ENCODE results near the gene DAPK1. TPM values are rescaled to one million over a fixed set of nuclear protein-coding genes. Genes with fewer than 3 reads are reported as not detected.

DAPK1 gene
- polyA plus RNA-seq (2011; rRNA removed): 67.2 and 68.5 TPM in 2 replicates
- polyA plus RNA-seq (2012; cell fraction: cytosol; rRNA removed): 26.3 and 30.4 TPM in 2 replicates
- polyA plus RNA-seq (2012; cell fraction: nucleus; rRNA removed): 53.4 and 54.0 TPM in 2 replicates
- polyA plus RNA-seq (2017; fragmentation: RNase III; extraction: RNeasy Plus Mini Kit Qiagen cat#74134 plus additional on column Dnase treatment): 46.1 to 57.0 TPM (median 55.2 TPM) in 3 replicates
- 145 and 155 TPM in 2 replicates for polyA minus RNA-seq (2011; rRNA and poly(A)+ RNA removed)

DNA sequence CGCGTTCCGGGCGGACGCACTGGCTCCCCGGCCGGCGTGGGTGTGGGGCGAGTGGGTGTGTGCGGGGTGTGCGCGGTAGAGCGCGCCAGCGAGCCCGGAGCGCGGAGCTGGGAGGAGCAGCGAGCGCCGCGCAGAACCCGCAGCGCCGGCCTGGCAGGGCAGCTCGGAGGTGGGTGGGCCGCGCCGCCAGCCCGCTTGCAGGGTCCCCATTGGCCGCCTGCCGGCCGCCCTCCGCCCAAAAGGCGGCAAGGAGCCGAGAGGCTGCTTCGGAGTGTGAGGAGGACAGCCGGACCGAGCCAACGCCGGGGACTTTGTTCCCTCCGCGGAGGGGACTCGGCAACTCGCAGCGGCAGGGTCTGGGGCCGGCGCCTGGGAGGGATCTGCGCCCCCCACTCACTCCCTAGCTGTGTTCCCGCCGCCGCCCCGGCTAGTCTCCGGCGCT lies at the start of gene DAPK1:
TSS of gene DAPK1 (plus strand) at position 264 of the 442 bp plus-strand sequence. CDS start 1,211 bp downstream, outside the sequence.
- WGBS (ENCODE audit: missing lambda C conversion rate): 5% methylated on average over 12 of the region's 55 CpGs
- Histone ChIP-seq H3K4me1 (peaks cover 44% of the 10 kb centered on the region), H3K4me3 (peak within 1 kb of the TSS; percentile 88), H3K27ac (peak within 1 kb of the TSS; percentile 94 to 98), H3K4me2 (peak within 1 kb of the TSS; percentile 79), H3K9me3 (no peaks in the 10 kb centered on the region)
- no peak for TF ChIP-seq MAFK (IDR thresholded peaks at IDR 0.05; ENCODE audit: partially characterized antibody)
- no peak for TF ChIP-seq FOXS1 (CRISPR knock-in tag; IDR thresholded peaks at IDR 0.05)
- no peak for TF ChIP-seq BHLHE40 (IDR thresholded peaks at IDR 0.05; ENCODE audit: low read depth, low read length)
- no peak for TF ChIP-seq ESRRA (IDR thresholded peaks at IDR 0.05; ENCODE audit: borderline replicate concordance, low read length)
- TF ChIP-seq JUN (IDR thresholded peaks at IDR 0.05): peak in 1 of 2 experiments; percentile 40; a peak in 1 of 5 replicates
- TF ChIP-seq FOSL2 (IDR thresholded peaks at IDR 0.05): no peak
- no peak for TF ChIP-seq FOSL2 (CRISPR knock-in tag; IDR thresholded peaks at IDR 0.05)
- no peak for TF ChIP-seq EHF (CRISPR knock-in tag; IDR thresholded peaks at IDR 0.05)
- peak; percentile 37 for TF ChIP-seq POLR2A (IDR thresholded peaks at IDR 0.05; ENCODE audit: low read length)
- TF ChIP-seq, protein P1, sequence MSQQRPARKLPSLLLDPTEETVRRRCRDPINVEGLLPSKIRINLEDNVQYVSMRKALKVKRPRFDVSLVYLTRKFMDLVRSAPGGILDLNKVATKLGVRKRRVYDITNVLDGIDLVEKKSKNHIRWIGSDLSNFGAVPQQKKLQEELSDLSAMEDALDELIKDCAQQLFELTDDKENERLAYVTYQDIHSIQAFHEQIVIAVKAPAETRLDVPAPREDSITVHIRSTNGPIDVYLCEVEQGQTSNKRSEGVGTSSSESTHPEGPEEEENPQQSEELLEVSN (IDR thresholded peaks at IDR 0.05; ENCODE audit: borderline replicate concordance, low read depth): peak; percentile 80; the same call in 1 of the 2 replicates
- TF ChIP-seq MAZ (IDR thresholded peaks at IDR 0.05; ENCODE audit: borderline replicate concordance, low read depth, low read length): no peak
- TF ChIP-seq RAD21 (conservative IDR thresholded peaks at IDR 0.05 in 1 of 2, IDR thresholded peaks at IDR 0.05 in 1 of 2): peak; percentile 30 to 53; a peak in 4 of 5 replicates
- TF ChIP-seq, protein P2, sequence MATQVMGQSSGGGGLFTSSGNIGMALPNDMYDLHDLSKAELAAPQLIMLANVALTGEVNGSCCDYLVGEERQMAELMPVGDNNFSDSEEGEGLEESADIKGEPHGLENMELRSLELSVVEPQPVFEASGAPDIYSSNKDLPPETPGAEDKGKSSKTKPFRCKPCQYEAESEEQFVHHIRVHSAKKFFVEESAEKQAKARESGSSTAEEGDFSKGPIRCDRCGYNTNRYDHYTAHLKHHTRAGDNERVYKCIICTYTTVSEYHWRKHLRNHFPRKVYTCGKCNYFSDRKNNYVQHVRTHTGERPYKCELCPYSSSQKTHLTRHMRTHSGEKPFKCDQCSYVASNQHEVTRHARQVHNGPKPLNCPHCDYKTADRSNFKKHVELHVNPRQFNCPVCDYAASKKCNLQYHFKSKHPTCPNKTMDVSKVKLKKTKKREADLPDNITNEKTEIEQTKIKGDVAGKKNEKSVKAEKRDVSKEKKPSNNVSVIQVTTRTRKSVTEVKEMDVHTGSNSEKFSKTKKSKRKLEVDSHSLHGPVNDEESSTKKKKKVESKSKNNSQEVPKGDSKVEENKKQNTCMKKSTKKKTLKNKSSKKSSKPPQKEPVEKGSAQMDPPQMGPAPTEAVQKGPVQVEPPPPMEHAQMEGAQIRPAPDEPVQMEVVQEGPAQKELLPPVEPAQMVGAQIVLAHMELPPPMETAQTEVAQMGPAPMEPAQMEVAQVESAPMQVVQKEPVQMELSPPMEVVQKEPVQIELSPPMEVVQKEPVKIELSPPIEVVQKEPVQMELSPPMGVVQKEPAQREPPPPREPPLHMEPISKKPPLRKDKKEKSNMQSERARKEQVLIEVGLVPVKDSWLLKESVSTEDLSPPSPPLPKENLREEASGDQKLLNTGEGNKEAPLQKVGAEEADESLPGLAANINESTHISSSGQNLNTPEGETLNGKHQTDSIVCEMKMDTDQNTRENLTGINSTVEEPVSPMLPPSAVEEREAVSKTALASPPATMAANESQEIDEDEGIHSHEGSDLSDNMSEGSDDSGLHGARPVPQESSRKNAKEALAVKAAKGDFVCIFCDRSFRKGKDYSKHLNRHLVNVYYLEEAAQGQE (IDR thresholded peaks at IDR 0.05): no peak
- TF ChIP-seq, protein P3, sequence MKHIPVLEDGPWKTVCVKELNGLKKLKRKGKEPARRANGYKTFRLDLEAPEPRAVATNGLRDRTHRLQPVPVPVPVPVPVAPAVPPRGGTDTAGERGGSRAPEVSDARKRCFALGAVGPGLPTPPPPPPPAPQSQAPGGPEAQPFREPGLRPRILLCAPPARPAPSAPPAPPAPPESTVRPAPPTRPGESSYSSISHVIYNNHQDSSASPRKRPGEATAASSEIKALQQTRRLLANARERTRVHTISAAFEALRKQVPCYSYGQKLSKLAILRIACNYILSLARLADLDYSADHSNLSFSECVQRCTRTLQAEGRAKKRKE (CRISPR knock-in tag; IDR thresholded peaks at IDR 0.05; ENCODE audit: low read depth): no peak
- no peak for TF ChIP-seq HEYL (CRISPR knock-in tag; IDR thresholded peaks at IDR 0.05)
- TF ChIP-seq, protein P4, sequence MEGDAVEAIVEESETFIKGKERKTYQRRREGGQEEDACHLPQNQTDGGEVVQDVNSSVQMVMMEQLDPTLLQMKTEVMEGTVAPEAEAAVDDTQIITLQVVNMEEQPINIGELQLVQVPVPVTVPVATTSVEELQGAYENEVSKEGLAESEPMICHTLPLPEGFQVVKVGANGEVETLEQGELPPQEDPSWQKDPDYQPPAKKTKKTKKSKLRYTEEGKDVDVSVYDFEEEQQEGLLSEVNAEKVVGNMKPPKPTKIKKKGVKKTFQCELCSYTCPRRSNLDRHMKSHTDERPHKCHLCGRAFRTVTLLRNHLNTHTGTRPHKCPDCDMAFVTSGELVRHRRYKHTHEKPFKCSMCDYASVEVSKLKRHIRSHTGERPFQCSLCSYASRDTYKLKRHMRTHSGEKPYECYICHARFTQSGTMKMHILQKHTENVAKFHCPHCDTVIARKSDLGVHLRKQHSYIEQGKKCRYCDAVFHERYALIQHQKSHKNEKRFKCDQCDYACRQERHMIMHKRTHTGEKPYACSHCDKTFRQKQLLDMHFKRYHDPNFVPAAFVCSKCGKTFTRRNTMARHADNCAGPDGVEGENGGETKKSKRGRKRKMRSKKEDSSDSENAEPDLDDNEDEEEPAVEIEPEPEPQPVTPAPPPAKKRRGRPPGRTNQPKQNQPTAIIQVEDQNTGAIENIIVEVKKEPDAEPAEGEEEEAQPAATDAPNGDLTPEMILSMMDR (IDR thresholded peaks at IDR 0.05): peak; percentile 29; the same call in 2 of the 3 replicates
- TF ChIP-seq, protein P5, sequence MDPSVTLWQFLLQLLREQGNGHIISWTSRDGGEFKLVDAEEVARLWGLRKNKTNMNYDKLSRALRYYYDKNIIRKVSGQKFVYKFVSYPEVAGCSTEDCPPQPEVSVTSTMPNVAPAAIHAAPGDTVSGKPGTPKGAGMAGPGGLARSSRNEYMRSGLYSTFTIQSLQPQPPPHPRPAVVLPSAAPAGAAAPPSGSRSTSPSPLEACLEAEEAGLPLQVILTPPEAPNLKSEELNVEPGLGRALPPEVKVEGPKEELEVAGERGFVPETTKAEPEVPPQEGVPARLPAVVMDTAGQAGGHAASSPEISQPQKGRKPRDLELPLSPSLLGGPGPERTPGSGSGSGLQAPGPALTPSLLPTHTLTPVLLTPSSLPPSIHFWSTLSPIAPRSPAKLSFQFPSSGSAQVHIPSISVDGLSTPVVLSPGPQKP (IDR thresholded peaks at IDR 0.05; ENCODE audit: low read depth, low read length): no peak
- TF ChIP-seq ZSCAN20 (CRISPR knock-in tag; IDR thresholded peaks at IDR 0.05): no peak
- TF ChIP-seq JUNB (IDR thresholded peaks at IDR 0.05): no peak
- TF ChIP-seq NFE2L2 (conservative IDR thresholded peaks at IDR 0.05; ENCODE audit: low read length): no peak
- no peak for TF ChIP-seq ZNF302 (CRISPR knock-in tag; IDR thresholded peaks at IDR 0.05)
- TF ChIP-seq, protein P6, sequence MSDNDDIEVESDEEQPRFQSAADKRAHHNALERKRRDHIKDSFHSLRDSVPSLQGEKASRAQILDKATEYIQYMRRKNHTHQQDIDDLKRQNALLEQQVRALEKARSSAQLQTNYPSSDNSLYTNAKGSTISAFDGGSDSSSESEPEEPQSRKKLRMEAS (IDR thresholded peaks at IDR 0.05): peak; percentile 57; the same call in 1 of the 2 replicates
- no peak for TF ChIP-seq KDM1A (IDR thresholded peaks at IDR 0.05; ENCODE audit: low read depth)
- TF ChIP-seq NR3C1 (IDR thresholded peaks at IDR 0.05): no peak
- no peak for TF ChIP-seq MYC (IDR thresholded peaks at IDR 0.05; ENCODE audit: borderline replicate concordance, low read length)
- no peak for TF ChIP-seq CHD4 (IDR thresholded peaks at IDR 0.05; ENCODE audit: borderline replicate concordance)
- TF ChIP-seq RCOR1 (IDR thresholded peaks at IDR 0.05; ENCODE audit: low read depth, low read length): no peak
- peak; percentile 61 for TF ChIP-seq SMC3 (IDR thresholded peaks at IDR 0.05)
- no peak for TF ChIP-seq HDAC2 (IDR thresholded peaks at IDR 0.05)
- TF ChIP-seq GATA3 (IDR thresholded peaks at IDR 0.05; ENCODE audit: borderline replicate concordance): no peak
- no peak for TF ChIP-seq POLR2AphosphoS2 (conservative IDR thresholded peaks at IDR 0.05; ENCODE audit: low read length)
- ATAC-seq: peak; percentile 83 to 91
- POLR2A ChIA-PET: interaction anchor here (1.1 to 2.4 kb wide), 4 partner anchors 102 to 160 kb away, joined by 3 to 16 read pairs (median 6); no protein-coding TSS in a partner anchor
- DNase-seq (ENCODE audit: low read depth in 1 of 2, low spot score in 1 of 2): peak; percentile 79 to 83
- CTCF ChIA-PET: interaction anchor here (0.7 to 4.1 kb wide), 26 partner anchors 9 to 1454 kb away, joined by 3 to 39 read pairs (median 3); no protein-coding TSS in a partner anchor
- FAIRE-seq: no peak

All from A549 (cell line).